Activated T-cell treated with anti-CD3 and anti-CD28 coated beads, Interleukin-2, amount 50 U/mL, for 4 hours (primary cell): ENCODE measurements around the gene ISG20L2. TPM values are rescaled to one million over a fixed set of nuclear protein-coding genes. Genes with fewer than 3 reads are reported as not detected.

ENCODE experiments used
- ATAC-seq, 2 donors: fragments of 200-7000 bp; cut with Tn5 transposase; one replicate each; pipeline ENCODE4 v1.10.0; 2021
- DNase-seq: peaks from one replicate; pipeline ENCODE4 v3.0.0-alpha.2; 2020
- H3K27me3 Mint-ChIP-seq: one replicate; pipeline ENCODE4 v1.8.0; 2021; ENCODE audit warnings: low read depth, mixed read lengths
- H3K36me3 Mint-ChIP-seq: one replicate; pipeline ENCODE4 v1.8.0; 2022; ENCODE audit warnings: mixed read lengths; ENCODE audit not compliant: insufficient read depth
- H3K4me1 Mint-ChIP-seq: one replicate; pipeline ENCODE4 v1.8.0; 2021; ENCODE audit warnings: low read depth, mixed read lengths
- H3K4me3 Mint-ChIP-seq: one replicate; pipeline ENCODE4 v1.8.0; 2021; ENCODE audit warnings: mild to moderate bottlenecking, moderate library complexity, mixed read lengths
- H3K9me3 Mint-ChIP-seq: one replicate; pipeline ENCODE4 v1.8.0; 2021; ENCODE audit warnings: mixed read lengths
- total RNA-seq, 3 donors: library from RNA; stranded (reverse); gene quantifications; one replicate each; pipeline ENCODE4 v1.2.1, GENCODE V29; 2021

Gene ISG20L2
- total RNA-seq, 3 donors from 2014 or later, result 62.4 to 65.9 (median 63.8) TPM

- H3K4me1 Mint-ChIP-seq, result peaks cover 8% of the 10 kb centered on the region
- ATAC-seq (no peak), DNase-seq (no peak)
- peaks cover 17% of the 10 kb centered on the region for H3K36me3 Mint-ChIP-seq
- H3K27me3 Mint-ChIP-seq, result no peaks in the 10 kb centered on the region
- no peak overlapping the region for H3K4me3 Mint-ChIP-seq
- no peaks in the 10 kb centered on the region for H3K9me3 Mint-ChIP-seq
Observed at GRCh38 chr1:156711011-156711817, 17.4 kb downstream of the ISG20L2 start.

GRCh38 chr1:156709757-156710489 lies 18.6 kb downstream of the ISG20L2 start:
- Mint-ChIP-seq H3K27me3 (peaks cover 2% of the 10 kb centered on the region), H3K4me3 (no peak overlapping the region), H3K9me3 (no peaks in the 10 kb centered on the region), H3K36me3 (peaks cover 4% of the 10 kb centered on the region), H3K4me1 (peaks cover 19% of the 10 kb centered on the region)
- no peak for ATAC-seq
- no peak for DNase-seq

GRCh38 chr1:156709031-156709430 lies 19.5 kb downstream of the ISG20L2 start:
- H3K36me3 Mint-ChIP-seq, result peaks cover 2% of the 10 kb centered on the region
- no peaks in the 10 kb centered on the region for H3K9me3 Mint-ChIP-seq
- H3K4me3 Mint-ChIP-seq, result no peak overlapping the region
- peaks cover 8% of the 10 kb centered on the region for H3K27me3 Mint-ChIP-seq
- ATAC-seq, result no peak
- H3K4me1 Mint-ChIP-seq, result peaks cover 25% of the 10 kb centered on the region
- no peak for DNase-seq

GRCh38 chr1:156708218-156708661 lies 20.3 kb downstream of the ISG20L2 start:
- Mint-ChIP-seq H3K36me3 (peaks cover 2% of the 10 kb centered on the region), H3K9me3 (no peaks in the 10 kb centered on the region), H3K4me3 (no peak overlapping the region), H3K27me3 (peaks cover 15% of the 10 kb centered on the region), H3K4me1 (peaks cover 25% of the 10 kb centered on the region)
- ATAC-seq, result no peak
- DNase-seq, result no peak

- Mint-ChIP-seq H3K36me3 (peaks cover 2% of the 10 kb centered on the region), H3K4me3 (peak overlapping the region; percentile 63)
- no peak for DNase-seq
Observed at GRCh38 chr1:156707417-156708217, 20.9 kb downstream of the ISG20L2 start.

GRCh38 chr1:156706657-156707416 lies 21.7 kb downstream of the ISG20L2 start:
- DNase-seq, result no peak
- H3K4me1 Mint-ChIP-seq, result peaks cover 25% of the 10 kb centered on the region
- H3K27me3 Mint-ChIP-seq, result peaks cover 24% of the 10 kb centered on the region
- H3K9me3 Mint-ChIP-seq, result no peaks in the 10 kb centered on the region
- peak; percentile 12 to 23 for ATAC-seq
- peak overlapping the region; percentile 82 for H3K4me3 Mint-ChIP-seq
- no peaks in the 10 kb centered on the region for H3K36me3 Mint-ChIP-seq

More at GRCh38 chr1:156707417-156708217, 20.9 kb downstream of the ISG20L2 start:
- Mint-ChIP-seq H3K4me1 (peaks cover 25% of the 10 kb centered on the region), H3K27me3 (peaks cover 19% of the 10 kb centered on the region), H3K9me3 (no peaks in the 10 kb centered on the region)
- ATAC-seq, result no peak

GRCh38 chr1:156705918-156706656 lies 22.5 kb downstream of the ISG20L2 start:
- Mint-ChIP-seq H3K9me3 (no peaks in the 10 kb centered on the region), H3K27me3 (peaks cover 27% of the 10 kb centered on the region), H3K36me3 (no peaks in the 10 kb centered on the region), H3K4me3 (peak overlapping the region; percentile 82), H3K4me1 (peaks cover 25% of the 10 kb centered on the region)
- peak; percentile 65 for ATAC-seq
- peak; percentile 73 for DNase-seq

- ATAC-seq (peak; percentile 44 to 54), DNase-seq (peak; percentile 16)
- no peaks in the 10 kb centered on the region for H3K36me3 Mint-ChIP-seq
- H3K4me3 Mint-ChIP-seq, result peak within 1 kb of the TSS; percentile 82
- peaks cover 30% of the 10 kb centered on the region for H3K27me3 Mint-ChIP-seq
- no peaks in the 10 kb centered on the region for H3K9me3 Mint-ChIP-seq
- H3K4me1 Mint-ChIP-seq, result peaks cover 25% of the 10 kb centered on the region
Observed at GRCh38 chr1:156705321-156705917, 23.1 kb downstream of the ISG20L2 start, which contains the start of gene CRABP2. CRABP2 (minus strand) TSS chr1:156705583; CDS start chr1:156705446, 137 bp downstream.

GRCh38 chr1:156704930-156705320 lies 23.6 kb downstream of the ISG20L2 start:
- peak; percentile 31 to 38 for ATAC-seq
- Mint-ChIP-seq H3K27me3 (peaks cover 30% of the 10 kb centered on the region), H3K4me3 (peak overlapping the region; percentile 82), H3K4me1 (peaks cover 25% of the 10 kb centered on the region), H3K36me3 (no peaks in the 10 kb centered on the region), H3K9me3 (no peaks in the 10 kb centered on the region)
- DNase-seq, result peak; percentile 30

GRCh38 chr1:156704166-156704711 lies 24.3 kb downstream of the ISG20L2 start:
- Mint-ChIP-seq H3K36me3 (no peaks in the 10 kb centered on the region), H3K4me3 (no peak overlapping the region), H3K9me3 (no peaks in the 10 kb centered on the region), H3K27me3 (peaks cover 34% of the 10 kb centered on the region), H3K4me1 (peaks cover 25% of the 10 kb centered on the region)
- ATAC-seq, result no peak
- no peak for DNase-seq

- no peaks in the 10 kb centered on the region for H3K9me3 Mint-ChIP-seq
- no peaks in the 10 kb centered on the region for H3K36me3 Mint-ChIP-seq
- ATAC-seq (no peak), DNase-seq (no peak)
- peaks cover 25% of the 10 kb centered on the region for H3K4me1 Mint-ChIP-seq
- peaks cover 38% of the 10 kb centered on the region for H3K27me3 Mint-ChIP-seq
- H3K4me3 Mint-ChIP-seq, result no peak overlapping the region
Observed at GRCh38 chr1:156703741-156704140, 24.8 kb downstream of the ISG20L2 start.

GRCh38 chr1:156703336-156703735 lies 25.2 kb downstream of the ISG20L2 start:
- Mint-ChIP-seq H3K4me1 (peaks cover 25% of the 10 kb centered on the region), H3K4me3 (no peak overlapping the region), H3K36me3 (no peaks in the 10 kb centered on the region), H3K9me3 (no peaks in the 10 kb centered on the region), H3K27me3 (peaks cover 38% of the 10 kb centered on the region)
- DNase-seq, result no peak
- no peak for ATAC-seq
